Measurements from ENCODE around the gene KLHL5.
A peak's percentile ranks its signal among the peaks of the same experiment; 100 is the strongest.
"Not testable (repeated sequence)": the region's sequence is repeated elsewhere in the genome, so short reads cannot be mapped to it uniquely, and the experiment has no call there.

KLHL5 gene

DNA sequence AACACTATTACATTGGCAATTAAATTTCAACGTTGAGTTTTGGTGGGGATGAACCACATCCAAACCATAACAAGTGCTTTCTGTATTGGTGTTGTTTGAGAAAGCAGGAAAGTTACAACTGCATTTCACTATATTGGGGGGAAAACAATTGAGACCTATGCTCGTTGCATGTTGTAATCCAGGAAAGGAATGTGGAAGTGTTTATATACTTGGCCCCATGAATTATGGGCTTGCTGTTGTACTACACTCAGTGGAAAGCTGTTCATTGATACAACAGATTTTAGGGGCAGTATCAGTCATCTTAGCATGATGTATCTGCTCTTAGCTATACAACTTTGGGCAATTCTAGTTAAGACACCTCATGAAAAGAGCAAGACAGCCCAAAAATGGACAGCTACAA, 52.4 kb downstream of the KLHL5 start:
- DNase-seq: no peak

DNA sequence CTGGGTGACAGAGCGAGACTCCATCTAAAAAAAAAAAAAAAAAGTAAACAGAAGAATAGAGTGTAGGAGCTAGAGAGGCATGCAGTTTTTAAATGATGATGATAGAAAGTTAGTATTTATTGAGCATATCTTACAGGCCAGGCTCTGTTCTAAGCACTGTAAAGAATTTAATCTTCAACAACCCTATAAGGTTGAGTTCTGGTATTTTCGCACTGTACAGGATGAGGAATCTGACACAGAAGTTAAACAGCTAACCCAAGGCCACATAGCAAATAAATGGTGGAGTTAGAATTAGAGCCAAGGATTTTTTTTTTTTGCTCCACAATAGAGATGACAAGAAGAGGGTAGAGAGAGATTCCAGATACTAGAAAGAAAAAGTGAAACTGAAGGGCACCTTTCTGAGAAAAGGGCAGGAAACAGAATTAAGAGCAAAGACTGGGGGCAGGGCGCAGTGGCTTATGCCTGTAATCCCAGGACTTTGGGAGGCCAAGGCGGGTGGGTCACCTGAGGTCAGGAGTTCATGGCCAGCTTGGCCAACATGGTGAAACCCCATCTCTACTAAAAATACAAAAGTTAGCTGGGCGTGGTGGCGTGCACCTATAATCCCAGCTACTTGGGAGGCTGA, 56.1 kb downstream of the KLHL5 start:
- peak; percentile 28 for DNase-seq

DNA sequence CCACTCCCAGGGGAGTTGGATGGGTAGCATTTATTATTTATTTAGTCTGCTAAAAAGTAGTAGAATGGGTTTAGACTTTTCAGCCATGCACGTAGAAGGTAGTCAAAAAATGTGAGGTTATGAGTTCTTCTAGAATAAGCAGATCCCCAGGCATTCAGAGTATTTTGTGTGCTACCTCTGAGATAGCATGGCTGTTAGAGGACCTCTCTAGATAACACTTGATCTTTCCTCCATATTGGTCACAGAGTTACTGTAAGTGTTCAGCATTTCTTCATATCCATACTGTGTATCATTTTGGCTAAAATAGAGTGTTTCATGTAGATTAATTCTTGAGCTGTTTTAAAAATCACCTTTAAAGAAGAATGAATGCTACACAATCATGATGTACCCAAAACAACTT, 58.4 kb downstream of the KLHL5 start:
- DNase-seq: no peak

DNA sequence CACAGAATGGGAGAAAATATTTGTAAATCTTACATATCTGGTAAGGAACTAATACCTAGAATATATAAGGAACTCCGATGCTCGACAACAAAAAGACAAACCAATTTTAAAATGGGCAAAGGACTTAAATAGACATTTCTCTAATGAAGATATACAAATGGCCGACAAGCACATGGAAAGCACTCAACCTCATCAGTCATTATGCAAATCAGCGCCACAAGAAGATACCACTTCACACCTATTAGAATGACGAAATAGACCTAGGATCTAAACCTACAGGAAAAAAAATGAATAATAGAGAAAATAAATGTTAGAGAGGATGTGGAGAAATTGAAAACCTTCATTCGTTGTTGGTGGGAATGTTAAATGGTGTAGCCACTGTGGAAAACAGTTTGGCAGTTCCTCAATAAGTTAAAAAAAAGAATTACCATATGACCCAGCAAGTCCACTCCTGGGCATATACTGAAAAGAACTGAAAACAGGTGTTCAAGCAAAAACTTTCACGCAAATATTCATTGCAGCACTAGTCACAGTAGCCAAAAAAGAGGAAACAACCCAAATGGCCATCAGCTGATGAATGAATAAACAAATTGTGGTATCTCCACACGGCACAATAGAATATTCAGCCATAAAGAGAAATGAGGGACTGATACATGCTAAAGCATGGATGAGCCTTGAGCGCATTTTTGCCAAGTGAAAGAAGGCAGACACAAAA, 63.0 kb downstream of the KLHL5 start:
- DNase-seq: no peak

DNA sequence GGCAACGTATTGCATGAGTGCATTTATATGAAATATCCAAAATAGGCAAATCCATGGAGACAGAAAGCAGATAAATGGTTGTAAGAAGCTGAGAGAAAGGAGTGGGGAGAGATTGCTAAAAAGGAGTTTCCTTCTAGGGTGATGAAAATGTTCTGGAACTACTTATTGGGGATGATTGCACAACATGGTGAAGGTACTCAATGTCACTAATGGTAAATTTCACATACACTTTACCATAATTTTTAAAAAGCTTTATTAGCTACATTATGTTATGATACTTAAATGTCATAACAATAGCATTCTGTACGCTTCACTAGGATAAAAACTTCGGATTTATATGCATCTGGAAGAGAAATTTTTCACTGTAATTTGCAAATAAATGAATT, 63.6 kb downstream of the KLHL5 start:
- DNase-seq: no peak

DNA sequence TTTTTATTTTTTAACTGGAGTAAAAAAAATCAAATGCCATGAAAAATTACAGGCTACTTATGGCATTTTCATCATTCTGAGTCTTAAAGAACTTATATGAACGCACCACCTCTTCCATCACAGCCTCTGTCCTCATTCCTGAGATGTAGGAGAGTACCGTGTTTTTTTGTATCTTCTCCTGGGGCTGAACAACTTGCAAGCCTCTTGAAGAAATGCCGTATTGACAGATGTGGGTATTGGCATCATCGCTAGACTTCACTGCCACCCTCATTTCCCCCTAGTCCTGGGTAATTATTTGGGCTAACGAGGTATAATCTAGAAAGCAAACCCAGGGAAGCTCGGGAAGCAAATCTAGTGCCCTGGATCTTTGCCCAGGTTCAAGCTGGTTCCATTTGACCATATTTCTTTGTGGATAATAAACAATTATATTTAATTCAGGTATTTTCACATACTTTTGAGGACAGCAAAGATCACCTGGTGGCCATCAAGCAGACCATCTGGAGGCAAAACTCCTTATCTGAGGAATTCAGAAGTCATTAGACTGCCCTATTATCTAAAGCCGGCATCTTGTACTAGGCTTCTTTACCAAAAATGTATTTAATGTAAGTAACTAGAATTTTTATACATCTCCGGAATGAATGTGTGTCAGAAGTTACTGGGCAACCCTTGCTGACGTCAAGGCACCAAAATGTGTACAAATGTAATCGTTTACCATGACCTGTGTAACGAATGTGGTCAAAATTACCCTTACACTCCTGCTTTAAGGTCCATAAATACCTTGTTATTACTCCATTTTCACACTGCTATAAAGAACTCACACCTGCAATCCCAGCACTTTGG, 64.4 kb downstream of the KLHL5 start:
- no peak for DNase-seq

DNA sequence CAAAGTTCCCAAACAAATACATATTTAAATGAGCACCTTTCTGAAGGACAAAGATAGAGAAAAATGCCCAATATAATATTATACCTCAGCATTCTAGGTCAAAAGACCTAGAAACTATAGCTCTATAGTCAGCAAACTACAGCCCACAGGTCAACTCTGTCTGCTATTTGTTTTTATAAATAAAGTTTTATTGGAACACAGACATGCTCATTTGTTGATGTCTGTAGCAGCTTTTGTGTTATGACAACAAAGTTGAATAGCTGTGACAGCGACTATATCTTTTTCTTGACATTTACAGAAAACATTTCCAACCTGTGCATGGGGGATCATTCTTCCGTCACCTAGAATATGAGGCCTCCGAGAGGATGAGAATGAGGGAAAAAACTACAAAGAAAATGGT, 71.6 kb downstream of the KLHL5 start:
- no peak for DNase-seq

DNA sequence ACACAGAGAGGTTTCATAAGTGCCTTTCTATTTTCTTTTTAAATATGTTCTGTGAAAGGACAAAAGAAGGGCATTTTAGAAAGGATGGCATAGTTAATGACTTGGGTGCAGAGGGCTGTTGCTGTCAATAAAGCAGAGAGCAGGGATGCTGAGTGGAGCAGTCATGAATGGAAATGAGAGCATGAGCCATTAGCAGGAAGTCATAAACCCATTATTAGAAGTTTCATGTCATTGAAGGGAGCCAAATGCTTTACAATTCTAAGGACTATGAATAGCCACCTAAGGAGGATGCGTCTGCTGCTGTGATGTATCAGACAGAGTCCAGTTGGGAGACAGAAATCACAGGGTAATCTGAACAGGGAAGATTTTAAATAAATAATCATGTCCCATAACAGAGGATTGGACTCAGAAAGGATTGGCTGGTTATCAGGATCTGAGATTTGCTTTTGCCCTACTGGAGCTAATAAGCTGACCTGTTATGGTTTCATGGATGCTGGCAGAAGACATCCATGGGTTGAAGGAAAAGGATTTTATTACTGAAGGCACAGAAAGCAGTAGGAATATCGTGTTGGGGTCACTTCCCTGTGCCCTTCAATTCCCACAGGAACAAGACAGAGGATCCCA, 72.8 kb downstream of the KLHL5 start:
- no peak for DNase-seq

DNA sequence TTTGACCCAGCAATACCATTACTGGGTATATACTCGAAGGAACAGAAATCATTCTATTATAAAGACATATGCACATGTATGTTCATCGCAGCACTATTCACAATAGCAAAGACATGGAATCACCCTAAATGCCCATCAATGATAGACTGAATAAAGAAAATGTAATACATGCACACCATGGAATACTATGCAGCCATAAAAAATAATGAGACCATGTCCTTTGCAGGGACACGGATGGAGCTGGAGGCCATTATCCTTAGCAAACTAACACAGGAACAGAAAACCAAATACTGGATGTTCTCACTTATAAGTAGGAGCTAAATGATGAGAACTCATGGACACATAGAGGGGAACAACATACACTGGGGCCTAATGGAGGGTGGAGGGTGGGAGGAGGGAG, 76.2 kb downstream of the KLHL5 start:
- not testable (repeated sequence) for DNase-seq

DNA sequence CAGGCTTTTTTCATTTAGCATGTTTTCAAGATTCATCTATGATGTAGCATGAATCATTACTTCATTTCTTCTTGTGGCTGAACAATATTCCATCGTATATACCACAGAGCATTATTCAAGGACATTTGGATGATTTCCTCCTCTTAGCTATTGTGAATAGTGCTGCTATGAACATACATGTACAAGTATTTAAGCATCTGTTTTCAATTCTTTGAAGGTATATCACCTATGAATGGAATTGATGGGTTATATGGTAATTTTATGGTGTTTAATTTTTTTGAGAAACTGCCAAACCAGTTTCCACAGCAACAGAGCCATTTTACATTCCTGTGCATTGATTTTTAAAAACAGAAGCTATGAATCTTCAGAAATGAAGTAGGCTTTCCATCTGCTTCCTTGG, 84.2 kb downstream of the KLHL5 start:
- DNase-seq: no peak

DNA sequence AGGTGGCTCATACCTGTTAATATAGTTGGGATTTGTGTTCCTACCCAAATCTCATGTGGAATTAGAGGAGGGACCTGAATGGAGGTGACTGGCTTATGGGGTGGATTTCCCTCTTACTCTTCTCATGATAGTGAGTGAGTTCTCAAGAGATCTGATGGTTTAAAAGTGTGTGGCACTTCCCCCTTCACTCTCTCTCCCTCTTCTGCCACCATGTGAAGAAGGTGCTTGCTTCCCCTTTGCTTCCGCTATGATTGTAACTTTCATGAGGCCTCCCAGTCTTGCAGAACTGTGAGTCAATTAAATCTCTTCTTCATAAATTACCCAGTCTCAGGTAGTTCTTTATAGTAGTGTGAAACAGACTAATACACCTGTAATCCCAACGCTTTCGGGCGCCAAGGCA, 92.0 kb downstream of the KLHL5 start:
- DNase-seq: no peak

DNA sequence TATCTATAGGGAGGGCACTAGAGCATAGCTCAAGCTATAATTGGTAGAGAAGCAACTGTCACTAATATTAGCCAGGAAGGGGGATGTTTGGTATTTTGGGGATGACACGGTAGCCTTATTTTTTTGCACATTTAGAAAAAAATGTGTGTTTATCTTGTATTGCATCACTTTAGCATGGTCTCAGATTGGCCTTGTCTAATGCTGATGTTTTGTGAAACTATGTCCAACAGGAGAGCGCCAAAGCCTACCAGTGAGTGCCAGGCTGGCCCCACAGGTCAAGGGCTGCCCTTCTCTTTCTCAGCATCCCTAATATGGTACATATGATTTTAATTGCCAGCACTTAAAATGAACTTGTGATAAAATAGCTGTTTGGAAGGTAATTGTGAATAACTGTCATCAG, 95.5 kb downstream of the KLHL5 start:
- DNase-seq: no peak

DNA sequence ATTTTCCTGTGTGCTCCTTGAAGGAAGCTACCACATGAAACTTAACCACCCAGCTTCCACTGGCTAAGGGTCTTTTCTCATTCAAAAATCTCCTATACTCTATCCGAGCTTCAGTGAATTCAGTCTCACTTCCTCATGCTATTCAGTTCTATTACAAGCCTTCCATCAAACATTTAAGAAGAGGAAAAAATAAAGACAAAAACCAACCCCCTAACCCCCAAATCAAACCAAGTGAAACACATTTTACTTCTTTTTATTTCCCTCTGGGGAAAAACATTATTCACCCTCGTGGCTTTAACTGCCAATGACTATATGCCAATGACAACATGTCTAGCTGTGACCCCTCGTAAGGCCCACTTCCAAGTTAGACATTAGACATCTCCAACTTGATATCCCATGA, 104.1 kb downstream of the KLHL5 start:
- no peak for DNase-seq

DNA sequence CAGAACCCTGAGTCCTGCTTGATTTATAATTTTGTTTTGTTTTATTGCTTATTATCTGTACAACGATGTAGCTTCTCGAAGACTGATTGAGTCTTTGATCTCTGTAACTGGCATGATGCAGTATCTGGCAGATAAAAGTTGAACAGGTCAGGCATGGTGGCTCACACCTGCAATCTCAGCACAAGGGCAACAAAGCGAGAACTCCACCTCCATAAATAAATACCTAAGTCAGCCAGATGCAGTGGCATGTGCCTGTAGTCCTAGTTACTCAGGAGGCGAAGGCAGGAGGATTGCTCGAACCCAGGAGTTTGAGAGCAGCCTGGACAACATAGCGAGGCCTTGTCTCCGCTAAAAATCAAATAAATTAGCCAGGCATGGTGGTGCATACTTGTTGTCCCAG, 104.6 kb downstream of the KLHL5 start:
- DNase-seq: no peak

DNA sequence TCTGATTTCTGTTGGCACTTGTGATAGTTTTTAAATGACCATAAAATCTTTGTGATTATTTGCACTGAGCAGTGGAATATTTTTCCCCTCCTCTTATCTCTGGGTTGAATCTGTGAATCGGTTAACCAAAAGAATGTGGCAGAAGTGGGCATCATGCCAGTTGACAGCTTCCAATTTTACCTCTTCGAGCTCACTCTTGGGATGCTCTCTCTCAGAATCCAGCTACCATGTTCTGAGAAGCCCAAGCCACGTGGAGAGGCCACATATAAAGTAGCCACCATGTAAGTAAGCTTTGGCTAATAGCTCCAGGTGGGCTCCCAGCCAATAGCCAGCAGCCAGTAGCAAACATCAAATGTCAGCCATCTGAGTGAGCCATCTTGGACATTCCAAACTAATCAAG, 107.4 kb downstream of the KLHL5 start:
- DNase-seq: no peak

DNA sequence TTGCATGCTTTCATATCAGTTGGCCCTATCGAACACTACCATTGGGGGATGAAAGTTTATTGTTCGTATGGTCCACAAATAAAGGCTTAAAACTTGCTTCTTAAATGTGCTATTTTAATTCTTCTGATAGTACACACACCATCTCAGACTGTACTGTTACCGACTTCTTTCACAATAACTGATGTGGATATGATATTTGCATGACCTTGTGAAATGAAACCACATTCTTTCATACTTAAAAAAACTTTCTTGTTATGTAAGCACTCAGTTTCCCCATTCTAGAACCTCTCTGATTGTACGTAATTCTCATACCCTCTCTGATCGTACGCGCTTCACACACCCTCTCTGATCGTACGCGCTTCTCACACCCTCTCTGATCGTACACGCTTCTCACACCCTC, 108.3 kb downstream of the KLHL5 start:
- DNase-seq: no peak
